Esophagus squamous epithelium (tissue), 5 donors: Measurements from ENCODE around the gene MRS2. TPM values are rescaled to one million over a fixed set of nuclear protein-coding genes. Genes with fewer than 3 reads are reported as not detected.
"Not testable (repeated sequence)": the region's sequence is repeated elsewhere in the genome, so short reads cannot be mapped to it uniquely, and the experiment has no call there.

ENCODE experiments used
- DNase-seq: peaks from one replicate; lab custom pipeline; 2025; lab: John Stamatoyannopoulos, UW
- H3K27ac ChIP-seq, 4 donors: fragments of 200-600 bp; sonication (generic); one replicate each; pipeline ENCODE4 v1.5.1; 2016 to 2019; ENCODE audit warnings: mild to moderate bottlenecking in 1 of 4
- H3K27me3 ChIP-seq, 4 donors: fragments of 200-600 bp; sonication (generic); 1 replicate in 3 of 4; 2 replicates in 1 of 4; pipeline versions ENCODE4 v1.5.1 to v1.6.0; 2017 to 2021; ENCODE audit warnings: antibody characterized with exemption in 1 of 4
- H3K36me3 ChIP-seq, 3 donors: fragments of 200-600 bp; sonication (generic); one replicate each; pipeline ENCODE4 v1.5.1; 2016 to 2019
- H3K4me1 ChIP-seq, 3 donors: fragments of 200-600 bp; sonication (generic); one replicate each; pipeline ENCODE4 v1.5.1; 2017 to 2019
- H3K4me3 ChIP-seq, 4 donors: fragments of 200-600 bp; sonication (generic); 1 replicate in 3 of 4; 2 replicates in 1 of 4; pipeline ENCODE4 v1.5.1; 2016 to 2019; ENCODE audit warnings: mild to moderate bottlenecking in 2 of 4, moderate library complexity in 1 of 4
- H3K9me3 ChIP-seq, 3 donors: fragments of 200-600 bp; sonication (generic); one replicate each; pipeline ENCODE4 v1.5.1; 2016 to 2019
- POLR2A ChIP-seq, 4 donors: fragments of 450-650 bp; IDR thresholded peaks; one replicate each; pipeline ENCODE4 v1.6.1; 2017; ENCODE audit warnings: antibody characterized with exemption in 4 of 4, mild to moderate bottlenecking in 4 of 4, moderate library complexity in 3 of 4
- WGBS, 2 donors: methylation state at CpG; one replicate each; pipeline ENCODE4 v1.1.5; 2018; 5-methylcytosine and 5-hydroxymethylcytosine counted together
- intact Hi-C: fragments of 100-400 bp; cut with DNase I; formaldehyde crosslinking; loops from one replicate; pipeline ENCODE4 v1.15.0; 2022
- total RNA-seq, 4 donors: library from RNA; depleted of rRNA; stranded (reverse); fragments of >200 nt; gene quantifications; one replicate each; pipeline ENCODE4 v1.1.0, GENCODE V29; 2016
- TF ChIP-seq, protein P1 (sequence below), 6 experiments: fragments of 450-650 bp in 4 of 6; fragments of 200-600 bp in 2 of 6; sonication (generic) in 2 of 6; IDR thresholded peaks; one replicate each; pipeline ENCODE4 v1.5.1; 2016 to 2019; ENCODE audit warnings: antibody characterized with exemption in 6 of 6, mild to moderate bottlenecking in 4 of 6, moderate library complexity in 4 of 6
- donor health status: DM: yes; HTN: yes; CAD: no.

Gene MRS2
- total RNA-seq, 4 donors from 2014 or later, result 21.3 to 34.4 (median 29.3) TPM

DNA sequence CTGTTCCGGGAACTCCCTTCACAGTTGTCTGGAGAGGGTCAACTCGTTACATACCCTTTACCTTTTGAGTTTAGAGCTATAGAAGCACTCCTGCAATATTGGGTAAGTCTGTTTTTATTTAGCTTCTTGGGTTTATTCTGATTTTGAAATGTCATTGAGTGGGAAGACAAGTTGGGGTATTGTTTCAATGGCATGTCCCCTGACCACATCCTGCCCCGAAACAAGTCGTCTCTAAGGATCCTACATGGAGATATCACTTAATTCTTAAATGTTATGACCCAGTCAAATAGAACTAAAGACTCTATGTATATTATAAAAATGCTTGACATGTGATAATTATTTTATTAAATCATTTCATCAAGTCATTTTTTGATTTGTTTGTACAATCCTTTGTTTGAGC, 9.6 kb downstream of the MRS2 start:
- no peak overlapping the region for H3K27ac ChIP-seq
- WGBS, 2 donors, result 88 to 93% methylated on average over 4 of the region's 4 CpGs
- TF ChIP-seq, protein P1, sequence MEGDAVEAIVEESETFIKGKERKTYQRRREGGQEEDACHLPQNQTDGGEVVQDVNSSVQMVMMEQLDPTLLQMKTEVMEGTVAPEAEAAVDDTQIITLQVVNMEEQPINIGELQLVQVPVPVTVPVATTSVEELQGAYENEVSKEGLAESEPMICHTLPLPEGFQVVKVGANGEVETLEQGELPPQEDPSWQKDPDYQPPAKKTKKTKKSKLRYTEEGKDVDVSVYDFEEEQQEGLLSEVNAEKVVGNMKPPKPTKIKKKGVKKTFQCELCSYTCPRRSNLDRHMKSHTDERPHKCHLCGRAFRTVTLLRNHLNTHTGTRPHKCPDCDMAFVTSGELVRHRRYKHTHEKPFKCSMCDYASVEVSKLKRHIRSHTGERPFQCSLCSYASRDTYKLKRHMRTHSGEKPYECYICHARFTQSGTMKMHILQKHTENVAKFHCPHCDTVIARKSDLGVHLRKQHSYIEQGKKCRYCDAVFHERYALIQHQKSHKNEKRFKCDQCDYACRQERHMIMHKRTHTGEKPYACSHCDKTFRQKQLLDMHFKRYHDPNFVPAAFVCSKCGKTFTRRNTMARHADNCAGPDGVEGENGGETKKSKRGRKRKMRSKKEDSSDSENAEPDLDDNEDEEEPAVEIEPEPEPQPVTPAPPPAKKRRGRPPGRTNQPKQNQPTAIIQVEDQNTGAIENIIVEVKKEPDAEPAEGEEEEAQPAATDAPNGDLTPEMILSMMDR (IDR thresholded peaks at IDR 0.05), result no peak
- no peak for TF ChIP-seq POLR2A (IDR thresholded peaks at IDR 0.05)
- no peaks in the 10 kb centered on the region for H3K9me3 ChIP-seq
- no peak overlapping the region for H3K4me3 ChIP-seq
- no peak for DNase-seq
- intact Hi-C loops, result no loop called here
- H3K4me1 ChIP-seq, result no peaks in the 10 kb centered on the region
- no peaks in the 10 kb centered on the region for H3K27me3 ChIP-seq
- peaks cover 0 to 98% (median 33%) of the 10 kb centered on the region in 3 donors for H3K36me3 ChIP-seq

GRCh38 chr6:24414531-24414930, 11.8 kb downstream of the MRS2 start:
- H3K4me3 ChIP-seq, H3K27me3 ChIP-seq, H3K27ac ChIP-seq, DNase-seq, H3K4me1 ChIP-seq, H3K9me3 ChIP-seq, intact Hi-C loops: not testable (repeated sequence)
- 94 to 100% methylated on average over 1 to 9 of the region's 15 CpGs for WGBS, 2 donors
- peaks cover 3 to 98% (median 44%) of the 10 kb centered on the region in 3 donors for H3K36me3 ChIP-seq

DNA sequence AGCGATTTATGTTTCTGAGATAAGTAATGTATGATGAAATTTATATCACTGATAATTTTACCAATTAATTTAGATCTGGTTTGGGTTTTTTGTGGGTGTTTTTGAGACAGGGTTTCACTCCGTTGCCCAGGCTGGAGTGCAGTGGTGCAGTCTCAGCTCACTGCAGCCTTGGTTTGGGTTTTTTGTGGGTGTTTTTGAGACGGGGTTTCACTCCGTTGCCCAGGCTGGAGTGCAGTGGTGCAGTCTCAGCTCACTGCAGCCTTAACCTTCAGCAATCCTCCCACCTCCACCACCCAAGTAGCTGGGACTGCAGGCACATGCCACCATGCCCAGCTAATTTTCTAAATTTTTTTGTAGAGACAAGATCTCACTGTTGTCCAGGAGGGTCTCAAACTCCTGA, 13.0 kb downstream of the MRS2 start:
- no peak for TF ChIP-seq POLR2A (IDR thresholded peaks at IDR 0.05)
- TF ChIP-seq, protein P1 (IDR thresholded peaks at IDR 0.05), result no peak
- 84 to 91% methylated on average over 2 to 4 of the region's 4 CpGs for WGBS, 2 donors
- intact Hi-C loops, result no loop called here
- Histone ChIP-seq H3K36me3 (peaks cover 9 to 98% (median 47%) of the 10 kb centered on the region in 3 donors), H3K27me3 (no peaks in the 10 kb centered on the region), H3K4me1 (no peaks in the 10 kb centered on the region), H3K27ac (no peak overlapping the region), H3K9me3 (no peaks in the 10 kb centered on the region), H3K4me3 (no peak overlapping the region)
- DNase-seq, result no peak

DNA sequence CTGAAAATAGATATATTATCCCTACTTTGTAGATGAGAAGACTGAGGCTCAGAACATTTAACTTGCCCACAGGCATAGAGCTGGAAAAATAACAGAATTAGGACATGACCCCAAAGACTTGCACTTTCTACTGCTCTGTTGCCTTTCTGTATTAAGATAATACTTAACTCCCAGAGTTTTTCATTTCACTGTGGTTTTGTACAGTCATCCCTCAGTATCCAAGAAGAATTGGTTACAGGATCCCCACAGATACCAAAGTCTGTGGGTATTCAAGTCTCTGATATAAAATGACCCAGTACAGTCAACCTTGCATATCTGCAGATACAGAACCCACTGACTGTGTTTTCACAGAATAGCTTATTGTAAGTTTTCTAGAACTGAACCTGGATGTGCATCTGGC, 16.8 kb downstream of the MRS2 start:
- no peaks in the 10 kb centered on the region for H3K27me3 ChIP-seq
- TF ChIP-seq POLR2A (IDR thresholded peaks at IDR 0.05), result no peak
- TF ChIP-seq, protein P1 (IDR thresholded peaks at IDR 0.05), result no peak
- intact Hi-C loops, result no loop called here
- H3K4me1 ChIP-seq, result no peaks in the 10 kb centered on the region
- no peak overlapping the region for H3K4me3 ChIP-seq
- no peak for DNase-seq
- no peak overlapping the region for H3K27ac ChIP-seq
- peaks cover 9 to 100% (median 49%) of the 10 kb centered on the region in 3 donors for H3K36me3 ChIP-seq
- H3K9me3 ChIP-seq, result no peaks in the 10 kb centered on the region

- WGBS, 2 donors, result 68 to 90% methylated on average over 2 of the region's 2 CpGs
- TF ChIP-seq, protein P1 (IDR thresholded peaks at IDR 0.05), result no peak
- no peak for TF ChIP-seq POLR2A (IDR thresholded peaks at IDR 0.05)
- H3K4me1 ChIP-seq, result no peaks in the 10 kb centered on the region
- DNase-seq, result no peak
- no peaks in the 10 kb centered on the region for H3K27me3 ChIP-seq
- H3K36me3 ChIP-seq, result peaks cover under 1 to 73% (median 13%) of the 10 kb centered on the region in 3 donors
- no peak overlapping the region for H3K27ac ChIP-seq
- no peak overlapping the region for H3K4me3 ChIP-seq
- intact Hi-C loops, result no loop called here
- H3K9me3 ChIP-seq, result no peaks in the 10 kb centered on the region
These were observed 22.4 kb downstream of the MRS2 start for GRCh38 chr6:24425091-24425490.
